NCI-H1417 treated with DMSO at 0.1 percent for 48 hours (cell line): ENCODE results near the gene APOA4.
A peak's percentile ranks its signal among the peaks of the same experiment; 100 is the strongest.
"Not testable (repeated sequence)": the region's sequence is repeated elsewhere in the genome, so short reads cannot be mapped to it uniquely, and the experiment has no call there.

Experiments used
- DNase-seq: peaks from one replicate; lab custom pipeline; 2025; lab: John Stamatoyannopoulos, UW

APOA4 gene

GRCh38 chr11:116801662-116802061, 21.4 kb downstream of the APOA4 start:
- DNase-seq: not testable (repeated sequence)

- no peak for DNase-seq
Observed at GRCh38 chr11:116800610-116801009, 22.5 kb downstream of the APOA4 start.

GRCh38 chr11:116798368-116798767, 24.7 kb downstream of the APOA4 start:
- no peak for DNase-seq

GRCh38 chr11:116797816-116798215, 25.3 kb downstream of the APOA4 start:
- DNase-seq: no peak

DNA sequence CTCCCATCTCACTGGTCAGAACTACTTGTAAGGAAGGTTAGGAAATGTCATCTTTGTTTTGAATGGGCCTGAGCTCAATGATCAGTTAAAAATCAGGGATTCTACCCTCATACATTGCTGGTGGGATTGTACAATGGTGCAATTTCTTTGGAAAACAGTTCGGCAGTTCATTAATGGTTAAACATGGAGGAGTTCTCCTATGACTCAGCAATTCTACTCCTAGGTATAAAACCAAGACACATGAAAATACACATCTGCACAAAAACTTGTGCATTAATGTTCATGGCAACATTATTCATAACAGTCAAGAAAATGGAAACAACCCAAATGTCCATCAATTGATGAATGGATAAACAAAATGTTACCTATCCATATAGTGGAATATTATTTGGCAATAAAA, 26.6 kb downstream of the APOA4 start:
- no peak for DNase-seq

DNA sequence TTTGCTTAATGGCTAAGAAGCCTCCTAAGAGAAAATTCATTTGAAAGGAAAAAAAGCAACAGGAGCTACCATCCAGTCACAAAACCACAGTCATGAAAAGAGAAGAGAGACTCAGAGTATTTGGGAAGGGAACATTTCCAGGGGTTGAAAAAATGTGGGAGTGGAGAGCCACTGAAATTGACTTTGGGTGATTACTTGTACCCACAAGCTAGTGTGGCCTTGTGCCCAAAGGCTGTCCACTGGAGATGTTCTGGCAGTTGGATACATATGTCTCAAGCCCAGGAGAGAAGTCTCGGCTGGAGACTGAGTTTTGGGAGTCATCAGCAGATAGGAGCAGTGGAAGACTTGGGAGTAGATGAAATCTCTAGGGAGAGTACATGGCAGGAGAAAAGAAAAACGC, 28.3 kb downstream of the APOA4 start:
- DNase-seq: no peak

DNA sequence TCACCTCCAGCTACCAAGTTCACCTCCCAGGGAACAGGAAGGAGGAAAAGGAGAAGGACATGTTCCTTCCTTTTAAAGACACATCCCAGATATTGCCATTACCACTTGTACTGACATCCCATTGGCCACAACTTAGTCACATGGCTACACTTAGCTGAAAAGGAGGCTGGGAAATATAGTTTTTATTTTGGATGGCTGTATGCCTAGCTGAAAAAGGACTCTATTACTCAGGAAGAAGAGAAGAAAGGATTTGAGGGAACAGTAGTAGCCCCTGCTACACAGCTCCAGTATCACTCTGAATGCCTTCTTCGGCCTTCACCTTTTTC, 29.4 kb downstream of the APOA4 start:
- DNase-seq: no peak

DNA sequence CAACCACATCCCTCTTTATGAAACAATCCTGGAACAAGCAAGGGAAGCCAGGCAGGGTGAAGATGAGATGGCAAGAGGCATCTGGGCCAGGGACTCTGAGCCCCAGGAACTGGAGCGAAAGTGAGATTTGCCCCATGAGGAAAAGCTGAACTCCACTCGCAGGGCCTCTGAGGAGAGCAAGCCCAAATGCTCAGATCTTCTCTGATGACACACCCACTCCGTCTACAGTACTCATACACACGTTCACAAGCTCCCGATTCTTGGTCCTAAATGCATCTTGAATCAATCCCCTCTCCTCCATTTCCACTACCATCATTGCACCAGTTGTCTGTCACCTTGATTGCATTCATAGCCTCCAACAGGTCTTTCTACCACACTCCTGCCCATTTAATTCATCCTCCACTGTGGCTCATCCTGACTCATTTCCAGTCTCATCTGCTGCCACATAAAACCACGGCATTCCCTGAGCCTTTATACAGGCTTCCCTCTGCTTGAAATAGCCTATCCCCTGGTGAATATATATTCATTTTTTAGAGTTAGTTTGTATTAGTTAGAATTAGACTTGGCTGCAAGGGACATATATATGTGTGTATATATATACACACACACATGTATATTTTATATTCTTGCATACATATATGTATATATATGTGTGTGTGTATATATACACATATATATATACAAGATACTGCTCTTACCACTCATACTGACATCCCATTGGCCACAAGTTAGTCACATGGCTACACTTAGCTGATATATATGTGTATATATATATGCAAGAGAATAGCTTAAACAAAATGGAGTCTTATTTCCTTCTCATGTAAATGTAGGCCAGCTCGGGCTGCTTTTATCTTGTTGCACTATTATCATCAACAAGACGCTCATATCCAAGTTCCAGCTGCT, 30.0 kb downstream of the APOA4 start:
- no peak for DNase-seq

- DNase-seq: no peak
Observed at GRCh38 chr11:116792144-116792868, 30.8 kb downstream of the APOA4 start.

DNA sequence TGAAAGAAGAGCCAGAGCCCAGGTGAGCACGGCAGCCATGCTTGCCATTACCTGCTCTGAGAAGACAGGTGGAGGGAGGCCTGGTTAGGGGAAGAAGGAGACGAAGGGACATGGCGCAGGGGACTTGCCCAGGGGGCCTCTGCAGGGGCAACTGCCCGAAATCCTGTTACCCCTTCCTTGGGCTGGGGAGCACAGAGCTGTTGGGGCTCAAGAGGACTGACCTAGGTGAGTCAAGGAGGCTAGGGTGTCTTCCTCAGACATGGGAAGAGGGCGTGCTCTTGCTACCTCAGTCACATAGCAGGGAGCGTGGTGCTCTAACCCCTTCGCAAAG, 31.3 kb downstream of the APOA4 start, which contains the start of gene APOA5:
APOA5 (minus strand) TSS at position 67 of the 331 bp plus-strand sequence; CDS start at position 48, 19 bp downstream.
- DNase-seq: no peak

DNA sequence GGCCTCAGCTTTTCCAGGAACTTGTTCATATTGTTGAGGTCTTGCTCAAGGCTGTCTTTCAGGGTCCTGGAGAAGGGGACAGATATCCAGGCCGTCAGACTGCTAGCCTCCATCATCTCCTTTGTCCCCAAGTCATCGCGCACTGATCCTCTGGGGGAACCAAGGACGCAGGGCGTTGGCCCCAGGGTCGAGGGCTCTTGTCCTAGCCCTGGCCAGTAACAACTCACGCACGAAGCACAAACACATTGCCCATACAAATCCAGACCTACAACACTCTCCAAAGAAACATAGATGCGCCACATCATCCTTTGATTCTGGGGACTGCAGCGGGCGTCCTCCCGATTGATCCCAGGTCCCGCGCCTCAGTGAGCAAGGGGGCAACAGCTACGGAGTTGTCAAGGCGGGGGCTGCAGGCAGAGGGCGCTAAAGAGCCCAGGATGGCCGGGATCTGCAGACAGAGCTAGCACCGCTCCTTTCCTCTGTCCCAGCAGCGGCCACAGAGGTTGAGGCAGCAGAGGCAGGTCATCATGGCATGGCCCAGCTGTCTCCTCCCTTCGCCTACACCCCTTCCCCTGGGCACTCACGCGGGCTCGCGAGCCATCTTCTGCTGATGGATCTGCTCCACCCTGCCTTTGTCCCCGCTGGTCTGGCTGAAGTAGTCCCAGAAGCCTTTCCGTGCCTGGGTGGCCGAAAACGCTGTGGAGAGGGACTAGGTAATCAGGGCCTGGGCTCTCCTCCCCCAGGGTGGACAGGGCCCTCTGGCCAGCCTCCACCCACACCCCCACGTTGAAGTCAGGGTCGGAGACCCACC, 31.9 kb downstream of the APOA4 start:
- DNase-seq: no peak

- no peak for DNase-seq
Observed at GRCh38 chr11:116790167-116791001, 32.7 kb downstream of the APOA4 start.

DNA sequence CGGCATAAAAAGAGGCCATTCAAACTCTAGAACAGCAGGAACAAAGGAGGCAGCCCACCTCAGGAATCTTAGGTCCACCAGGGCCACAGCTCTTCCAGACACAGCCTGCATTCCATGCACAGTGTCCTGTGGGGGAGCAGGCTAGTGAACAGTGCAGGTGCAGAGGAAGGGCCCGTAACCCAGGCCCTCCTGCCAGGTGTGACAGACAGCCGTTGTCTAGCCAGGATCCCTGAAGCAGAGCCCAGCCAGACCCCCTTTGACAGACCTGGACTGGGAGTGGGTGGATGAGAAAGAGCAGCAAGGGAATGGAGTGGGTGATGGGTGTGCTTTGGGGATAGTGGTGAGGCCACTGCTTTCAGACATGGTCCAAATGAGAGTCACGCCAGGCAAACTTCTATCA, 34.1 kb downstream of the APOA4 start:
- no peak for DNase-seq

GRCh38 chr11:116788534-116788933, 34.6 kb downstream of the APOA4 start:
- DNase-seq: no peak

DNA sequence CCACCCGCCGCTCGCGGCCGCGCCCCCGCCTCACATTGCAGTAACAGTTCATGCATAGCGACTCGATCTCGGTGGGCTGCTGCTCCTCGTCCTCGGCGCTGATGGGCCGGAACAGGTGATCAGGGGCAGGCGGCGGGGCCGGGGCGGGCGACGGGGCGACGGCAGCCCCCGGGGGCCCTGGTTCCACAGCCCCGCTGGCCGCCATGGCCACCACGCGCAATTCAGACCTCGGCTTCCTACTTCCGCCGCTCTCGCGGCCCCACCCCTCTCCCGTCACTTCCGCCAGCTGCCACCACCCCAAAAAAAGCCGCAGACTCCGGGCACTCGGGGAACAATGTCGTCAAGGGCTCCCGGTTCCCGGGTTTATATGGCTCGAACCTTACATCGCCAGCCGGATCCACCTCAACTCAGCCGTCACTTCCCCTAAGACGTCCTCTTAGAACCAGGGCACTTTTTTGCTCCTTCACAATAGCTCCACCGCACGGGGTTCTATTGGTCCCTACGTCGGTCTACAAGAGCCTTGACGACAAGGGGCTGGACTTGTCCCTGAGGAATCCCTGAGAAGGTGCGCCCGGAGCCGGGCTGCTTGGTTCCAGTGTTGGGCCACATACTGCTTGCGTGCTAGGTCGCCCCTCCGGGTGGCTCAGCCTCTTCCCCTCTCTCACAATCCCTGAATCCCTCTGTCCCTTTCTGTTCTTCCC, 35.2 kb downstream of the APOA4 start, which contains the start of gene ZPR1:
ZPR1 (minus strand) TSS at position 238 of the 701 bp plus-strand sequence; CDS start at position 205, 33 bp downstream.
- DNase-seq: peak; percentile 26

GRCh38 chr11:116787436-116787785, 35.7 kb downstream of the APOA4 start:
- DNase-seq: no peak

DNA sequence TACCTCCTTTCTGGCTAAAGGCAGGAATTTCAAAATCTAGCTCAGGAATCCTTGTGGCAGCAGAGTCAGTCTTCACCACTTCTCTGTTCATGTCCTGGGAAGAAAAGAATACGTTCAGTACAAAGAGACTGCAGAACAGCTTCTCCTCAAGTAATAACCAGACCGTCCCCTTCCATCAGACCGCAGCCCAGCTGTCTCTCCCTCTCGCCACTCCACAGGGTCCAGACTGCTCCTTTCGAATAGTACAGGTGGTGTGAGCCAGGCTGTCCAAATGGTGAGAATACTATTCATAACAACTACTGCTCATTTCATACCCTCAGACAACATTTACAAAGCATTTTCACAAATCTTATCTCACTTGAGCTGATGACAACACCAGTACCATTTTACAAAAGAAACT, 36.1 kb downstream of the APOA4 start:
- no peak for DNase-seq

DNA sequence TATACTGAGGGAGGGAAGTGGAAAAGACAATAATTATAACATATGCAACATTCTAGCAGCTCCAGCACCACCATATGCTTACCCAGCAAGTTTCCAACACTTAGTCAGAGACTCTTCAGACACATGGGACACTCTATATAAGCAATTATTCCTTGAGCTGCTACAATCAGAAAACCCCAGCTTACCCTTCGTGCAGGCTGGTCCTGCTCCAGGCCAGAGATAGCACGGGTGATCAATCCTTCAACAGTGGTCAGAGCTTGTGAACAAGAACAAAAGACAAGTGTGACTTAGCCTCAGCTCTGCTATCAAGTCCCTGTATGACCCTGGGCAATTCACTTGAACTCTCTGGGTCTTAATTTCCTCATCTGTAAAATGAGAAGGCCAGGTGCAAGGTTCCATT, 36.8 kb downstream of the APOA4 start:
- no peak for DNase-seq

- no peak for DNase-seq
Observed at GRCh38 chr11:116782728-116783127, 40.4 kb downstream of the APOA4 start.

GRCh38 chr11:116778556-116778955, 44.5 kb downstream of the APOA4 start:
- no peak for DNase-seq

- DNase-seq: no peak
Observed at GRCh38 chr11:116777056-116777455, 46.0 kb downstream of the APOA4 start.
